Activated CD8-positive, alpha-beta memory T cell treated with anti-CD3 and anti-CD28 coated beads for 4 hours (primary cell): Measurements from ENCODE around the gene JADE3.
"Not testable (repeated sequence)": the region's sequence is repeated elsewhere in the genome, so short reads cannot be mapped to it uniquely, and the experiment has no call there.

Source experiments
- DNase-seq, 2 donors: peaks; one replicate each; pipeline ENCODE4 v3.0.0-alpha.2; 2020; ENCODE audit warnings: low read depth in 2 of 2

The JADE3 gene

GRCh38 chrX:46935295-46935694 is 23.1 kb downstream of the JADE3 start:
- no peak for DNase-seq

- no peak for DNase-seq
These were observed 26.4 kb downstream of the JADE3 start for GRCh38 chrX:46938589-46938988.

- DNase-seq = no peak
These were observed 29.1 kb downstream of the JADE3 start for GRCh38 chrX:46941341-46941740.

- no peak for DNase-seq
These were observed 40.9 kb downstream of the JADE3 start for GRCh38 chrX:46953137-46953527.

GRCh38 chrX:46953597-46953996 is 41.4 kb downstream of the JADE3 start:
- DNase-seq = no peak

- no peak for DNase-seq
These were observed 42.5 kb downstream of the JADE3 start for GRCh38 chrX:46954716-46955115.

GRCh38 chrX:46956589-46956988 is 44.4 kb downstream of the JADE3 start:
- DNase-seq = not testable (repeated sequence)

GRCh38 chrX:46957297-46957696 is 45.1 kb downstream of the JADE3 start:
- no peak for DNase-seq

- DNase-seq = no peak
These were observed 46.9 kb downstream of the JADE3 start for GRCh38 chrX:46959101-46959500.

GRCh38 chrX:46959985-46960700 is 47.9 kb downstream of the JADE3 start:
- DNase-seq = no peak

GRCh38 chrX:46961097-46961496 is 48.9 kb downstream of the JADE3 start:
- no peak for DNase-seq

GRCh38 chrX:46961574-46962283 is 49.5 kb downstream of the JADE3 start:
- no peak for DNase-seq

GRCh38 chrX:46965125-46965758 is 53.0 kb downstream of the JADE3 start:
- DNase-seq = no peak

GRCh38 chrX:46967547-46967946 is 55.3 kb downstream of the JADE3 start:
- no peak for DNase-seq

GRCh38 chrX:46977046-46977445 is 64.8 kb downstream of the JADE3 start:
- DNase-seq = not testable (repeated sequence)

GRCh38 chrX:46978341-46979291 is 66.4 kb downstream of the JADE3 start:
- DNase-seq = peak; percentile 18 to 33

GRCh38 chrX:46984705-46985104 is 72.5 kb downstream of the JADE3 start:
- no peak for DNase-seq

- DNase-seq = no peak
These were observed 77.3 kb downstream of the JADE3 start for GRCh38 chrX:46989548-46989947.

- DNase-seq = no peak
These were observed 79.4 kb downstream of the JADE3 start for GRCh38 chrX:46991664-46992063.

GRCh38 chrX:46992070-46992469 is 79.8 kb downstream of the JADE3 start:
- DNase-seq = no peak

- no peak for DNase-seq
These were observed 81.9 kb downstream of the JADE3 start for GRCh38 chrX:46994096-46994495.

- no peak for DNase-seq
These were observed 99.9 kb downstream of the JADE3 start for GRCh38 chrX:47012131-47012530.
